SK-N-MC (cell line): ENCODE results near the gene ITGA3.

ENCODE experiments used
- EZH2 ChIP-seq: fragments of 200-600 bp; sonication (generic); IDR thresholded peaks from one replicate; pipeline ENCODE4 v1.6.1; 2017; ENCODE audit warnings: antibody characterized with exemption
- FOXP2 ChIP-seq: optimal IDR thresholded peaks from 2 replicates; pipeline ENCODE3; 2011; ENCODE audit warnings: mild to moderate bottlenecking, moderate library complexity; ENCODE audit not compliant: insufficient read depth; ENCODE audit errors: extremely low read length, control extremely low read depth
- POLR2AphosphoS5 ChIP-seq: IDR thresholded peaks from 2 replicates; pipeline ENCODE4 v1.6.1; 2012; ENCODE audit warnings: mild to moderate bottlenecking, low read depth, low read length, borderline replicate concordance

DNA sequence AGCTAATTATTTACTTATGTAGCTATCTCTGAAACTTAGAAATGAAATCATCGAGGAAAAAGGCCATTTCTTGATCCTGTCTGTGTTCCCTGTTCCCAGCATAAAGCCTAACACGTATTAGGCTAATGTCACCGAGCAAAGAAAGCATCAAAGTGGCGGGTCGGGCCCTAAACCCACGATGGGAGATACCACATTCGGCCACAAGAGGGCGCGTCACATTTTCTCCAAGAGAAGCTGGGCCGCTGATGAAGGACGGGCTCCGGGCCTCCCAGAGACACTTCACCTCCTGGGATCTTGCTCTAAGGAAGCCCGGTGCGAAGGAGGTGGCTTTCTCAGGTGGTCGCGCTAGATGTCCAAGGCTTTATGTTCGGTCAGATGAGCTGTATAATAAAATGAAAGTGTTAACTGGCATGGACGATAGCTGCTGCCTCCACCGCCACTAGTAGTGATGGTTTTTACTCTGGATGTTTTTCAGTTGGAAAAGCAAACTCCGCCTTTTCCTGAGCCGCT lies 38.4 kb downstream of the ITGA3 start:
- TF ChIP-seq POLR2AphosphoS5 (no peak), EZH2 (no peak), FOXP2 (no peak)
